Trophoblast cell (in vitro differentiated cells and primary cell): Measurements from ENCODE around the gene PSMB11.

Experiments
- DNase-seq, 2 donors: peaks; one replicate each; pipeline ENCODE4 v3.0.0-alpha.2; 2016
- H2AFZ ChIP-seq: 2 replicates; pipeline ENCODE4 v1.6.1; 2013; ENCODE audit warnings: low read length, moderate library complexity, mild to moderate bottlenecking; ENCODE audit not compliant: insufficient read depth, poor library complexity
- H2AK5ac ChIP-seq: 2 replicates; pipeline ENCODE4 v1.6.1; 2013; ENCODE audit warnings: mild to moderate bottlenecking, low read length
- H2BK120ac ChIP-seq: 2 replicates; pipeline ENCODE4 v1.6.1; 2013; ENCODE audit warnings: low read length, mild to moderate bottlenecking, moderate library complexity; ENCODE audit not compliant: insufficient read depth, poor library complexity
- H2BK12ac ChIP-seq: 2 replicates; pipeline ENCODE4 v1.6.1; 2013; ENCODE audit warnings: mild to moderate bottlenecking, low read length, moderate library complexity
- H2BK5ac ChIP-seq: 2 replicates; pipeline ENCODE4 v1.6.1; 2013; ENCODE audit warnings: low read length, low read depth, moderate library complexity, mild to moderate bottlenecking; ENCODE audit not compliant: poor library complexity
- H3K14ac ChIP-seq: 2 replicates; pipeline ENCODE4 v1.6.1; 2013; ENCODE audit warnings: mild to moderate bottlenecking, low read length
- H3K18ac ChIP-seq: 2 replicates; pipeline ENCODE4 v1.6.1; 2013; ENCODE audit warnings: mild to moderate bottlenecking, low read length
- H3K23ac ChIP-seq: 2 replicates; pipeline ENCODE4 v1.6.1; 2013; ENCODE audit warnings: low read length
- H3K27ac ChIP-seq: 2 replicates; pipeline ENCODE4 v1.5.1; 2013; ENCODE audit warnings: low read depth, mild to moderate bottlenecking, inconsistent platforms, low read length, moderate library complexity
- H3K27me3 ChIP-seq: 2 replicates; pipeline ENCODE4 v1.6.1; 2013; ENCODE audit warnings: inconsistent platforms, mild to moderate bottlenecking, low read length, moderate library complexity; ENCODE audit not compliant: insufficient read depth
- H3K36me3 ChIP-seq, 2 experiments: 1 replicate in 1 of 2; 2 replicates in 1 of 2; pipeline ENCODE4 v1.6.1; 2013; ENCODE audit warnings: low read length in 2 of 2, mild to moderate bottlenecking in 2 of 2, moderate library complexity in 1 of 2; ENCODE audit not compliant: insufficient read depth in 2 of 2, control insufficient read depth in 1 of 2
- H3K4ac ChIP-seq: 2 replicates; pipeline ENCODE4 v1.6.1; 2013; ENCODE audit warnings: low read depth, mild to moderate bottlenecking, low read length, moderate library complexity
- H3K4me1 ChIP-seq, 2 experiments: 1 replicate in 1 of 2; 2 replicates in 1 of 2; pipeline ENCODE4 v1.6.1; 2013; ENCODE audit warnings: low read length in 2 of 2, mild to moderate bottlenecking in 2 of 2, moderate library complexity in 1 of 2; ENCODE audit not compliant: insufficient read depth in 2 of 2, control insufficient read depth in 1 of 2
- H3K4me2 ChIP-seq: 2 replicates; pipeline ENCODE4 v1.6.1; 2013; ENCODE audit warnings: inconsistent platforms, mild to moderate bottlenecking, low read length, moderate library complexity
- H3K4me3 ChIP-seq: 2 replicates; pipeline ENCODE4 v1.5.1; 2013; ENCODE audit warnings: mild to moderate bottlenecking, low read depth, low read length, inconsistent platforms
- H3K79me1 ChIP-seq: one replicate; pipeline ENCODE4 v1.6.1; 2013; ENCODE audit warnings: low read length
- H3K79me2 ChIP-seq: 2 replicates; pipeline ENCODE4 v1.6.1; 2013; ENCODE audit warnings: low read length, mild to moderate bottlenecking; ENCODE audit not compliant: control insufficient read depth, insufficient read depth, poor library complexity
- H3K9ac ChIP-seq: 2 replicates; pipeline ENCODE4 v1.6.1; 2013; ENCODE audit warnings: mild to moderate bottlenecking, low read length
- H3K9me3 ChIP-seq: 2 replicates; pipeline ENCODE4 v1.6.1; 2013; ENCODE audit warnings: low read depth, mild to moderate bottlenecking, control low read depth, inconsistent platforms, low read length; ENCODE audit not compliant: insufficient read depth
- H4K12ac ChIP-seq: 2 replicates; pipeline ENCODE4 v1.6.1; 2013; ENCODE audit warnings: low read depth, mild to moderate bottlenecking, low read length, moderate library complexity
- H4K8ac ChIP-seq: 2 replicates; pipeline ENCODE4 v1.6.1; 2013; ENCODE audit warnings: low read depth, mild to moderate bottlenecking, low read length, moderate library complexity
- H4K91ac ChIP-seq: one replicate; pipeline ENCODE4 v1.6.1; 2013; ENCODE audit warnings: low read depth, mild to moderate bottlenecking, low read length, moderate library complexity
- WGBS: extraction: QIAGEN DNeasy Blood & Tissue Kit; methylation state at CpG from one replicate; pipeline ENCODE4 v1.1.7; 2013; ENCODE audit warnings: missing lambda C conversion rate; ENCODE audit not compliant: insufficient read length, insufficient coverage; ENCODE audit errors: extremely low coverage; 5-methylcytosine and 5-hydroxymethylcytosine counted together

Gene PSMB11

GRCh38 chr14:23055147-23055550 is 13.1 kb downstream of the PSMB11 start:
- Histone ChIP-seq H3K9me3 (peaks cover 3% of the 10 kb centered on the region), H2AK5ac (no peak overlapping the region), H3K79me2 (peaks cover 6% of the 10 kb centered on the region), H2BK120ac (no peak overlapping the region), H3K27me3 (no peaks in the 10 kb centered on the region), H3K18ac (no peak overlapping the region), H3K4me1 (peaks cover 5 to 11% of the 10 kb centered on the region in 2 experiments), H4K8ac (no peak overlapping the region), H4K91ac (no peak overlapping the region), H3K27ac (no peak overlapping the region), H3K36me3 (peaks cover 57 to 64% of the 10 kb centered on the region in 2 experiments), H4K12ac (no peak overlapping the region), H3K9ac (no peak overlapping the region), H2AFZ (no peak overlapping the region), H3K79me1 (peaks cover 12% of the 10 kb centered on the region), H3K4ac (no peak overlapping the region), H2BK12ac (no peak overlapping the region), H3K4me3 (no peak overlapping the region), H3K14ac (no peak overlapping the region), H3K4me2 (no peak overlapping the region), H2BK5ac (no peak overlapping the region), H3K23ac (no peak overlapping the region)
- WGBS: no CpG with 5 or more reads among the region's 12 CpGs
- DNase-seq: no peak

- Histone ChIP-seq H3K4me3 (no peak overlapping the region), H2BK12ac (no peak overlapping the region), H2BK5ac (no peak overlapping the region), H2AK5ac (no peak overlapping the region), H3K4me1 (peaks cover 5 to 11% of the 10 kb centered on the region in 2 experiments), H3K18ac (peak overlapping the region; percentile 19), H3K23ac (no peak overlapping the region), H2BK120ac (no peak overlapping the region), H4K8ac (no peak overlapping the region), H3K4ac (no peak overlapping the region), H4K12ac (no peak overlapping the region), H3K9ac (no peak overlapping the region), H3K79me2 (peaks cover 6% of the 10 kb centered on the region), H3K36me3 (peaks cover 56 to 63% of the 10 kb centered on the region in 2 experiments), H3K14ac (no peak overlapping the region), H3K27ac (peak overlapping the region; percentile 6), H3K9me3 (peaks cover 3% of the 10 kb centered on the region), H3K27me3 (no peaks in the 10 kb centered on the region), H3K79me1 (peaks cover 12% of the 10 kb centered on the region), H2AFZ (no peak overlapping the region), H3K4me2 (peak overlapping the region; percentile 67), H4K91ac (no peak overlapping the region)
- no CpG with 5 or more reads among the region's 6 CpGs for WGBS
- DNase-seq: no peak
These were observed 13.7 kb downstream of the PSMB11 start for GRCh38 chr14:23055621-23056144.

DNA sequence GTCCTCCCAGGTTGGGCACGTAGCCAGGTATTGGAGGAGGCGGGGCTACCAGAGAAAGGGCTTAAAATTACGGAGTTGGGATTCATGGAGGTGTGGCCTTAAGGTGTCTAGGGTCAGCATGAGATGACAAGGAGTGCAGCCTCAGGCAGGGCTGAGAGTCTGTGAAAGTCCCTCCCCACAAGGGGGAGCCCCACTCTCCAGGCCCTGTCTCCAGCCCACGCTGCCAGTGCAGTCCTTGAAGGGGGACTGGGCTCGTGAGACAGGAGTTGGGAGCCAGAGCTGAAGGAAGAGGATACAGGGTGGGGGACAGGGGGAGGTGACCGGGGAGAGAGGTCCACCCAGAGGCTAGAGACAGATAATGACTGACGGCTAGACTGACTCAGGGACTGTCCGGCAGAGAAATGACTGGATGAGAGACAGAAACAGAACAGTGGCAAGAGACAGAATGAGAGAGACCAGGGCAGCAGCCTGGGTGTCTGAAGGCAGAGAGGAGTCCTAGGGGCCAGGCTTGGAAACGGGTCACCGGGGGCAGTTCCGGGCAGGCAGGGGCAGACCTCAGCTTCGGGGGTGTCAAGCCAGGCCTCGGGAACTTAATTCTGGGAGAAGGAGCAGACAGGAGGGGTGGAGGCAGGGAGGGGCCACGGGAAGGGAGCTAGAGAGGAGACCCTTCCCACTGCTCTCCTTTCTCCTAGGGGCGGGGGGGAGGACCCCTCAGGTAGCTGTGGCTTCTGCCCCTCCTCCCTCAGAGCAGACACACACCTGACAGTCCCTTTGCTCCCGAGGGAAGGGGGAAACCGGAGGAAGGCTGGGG is 14.3 kb downstream of the PSMB11 start:
- WGBS: no CpG with 5 or more reads among the region's 17 CpGs
- no peak overlapping the region for H2BK5ac ChIP-seq
- peak overlapping the region; percentile 10 for H2BK12ac ChIP-seq
- H3K27ac ChIP-seq: peak overlapping the region; percentile 16
- H4K8ac ChIP-seq: no peak overlapping the region
- H3K14ac ChIP-seq: no peak overlapping the region
- H3K4me1 ChIP-seq: peaks cover 9 to 17% of the 10 kb centered on the region in 2 experiments
- H4K91ac ChIP-seq: no peak overlapping the region
- H3K4me3 ChIP-seq: peak overlapping the region; percentile 76
- no peak overlapping the region for H4K12ac ChIP-seq
- H3K79me2 ChIP-seq: peaks cover 6% of the 10 kb centered on the region
- no peak overlapping the region for H2AFZ ChIP-seq
- H3K36me3 ChIP-seq: peaks cover 63 to 66% of the 10 kb centered on the region in 2 experiments
- peak overlapping the region; percentile 16 for H3K18ac ChIP-seq
- no peak overlapping the region for H3K9ac ChIP-seq
- DNase-seq: peak; percentile 74 to 85
- H3K79me1 ChIP-seq: peaks cover 17% of the 10 kb centered on the region
- no peak overlapping the region for H2BK120ac ChIP-seq
- no peak overlapping the region for H2AK5ac ChIP-seq
- H3K4me2 ChIP-seq: peak overlapping the region; percentile 67
- no peak overlapping the region for H3K23ac ChIP-seq
- no peak overlapping the region for H3K4ac ChIP-seq
- H3K27me3 ChIP-seq: no peaks in the 10 kb centered on the region
- peaks cover 3% of the 10 kb centered on the region for H3K9me3 ChIP-seq

DNA sequence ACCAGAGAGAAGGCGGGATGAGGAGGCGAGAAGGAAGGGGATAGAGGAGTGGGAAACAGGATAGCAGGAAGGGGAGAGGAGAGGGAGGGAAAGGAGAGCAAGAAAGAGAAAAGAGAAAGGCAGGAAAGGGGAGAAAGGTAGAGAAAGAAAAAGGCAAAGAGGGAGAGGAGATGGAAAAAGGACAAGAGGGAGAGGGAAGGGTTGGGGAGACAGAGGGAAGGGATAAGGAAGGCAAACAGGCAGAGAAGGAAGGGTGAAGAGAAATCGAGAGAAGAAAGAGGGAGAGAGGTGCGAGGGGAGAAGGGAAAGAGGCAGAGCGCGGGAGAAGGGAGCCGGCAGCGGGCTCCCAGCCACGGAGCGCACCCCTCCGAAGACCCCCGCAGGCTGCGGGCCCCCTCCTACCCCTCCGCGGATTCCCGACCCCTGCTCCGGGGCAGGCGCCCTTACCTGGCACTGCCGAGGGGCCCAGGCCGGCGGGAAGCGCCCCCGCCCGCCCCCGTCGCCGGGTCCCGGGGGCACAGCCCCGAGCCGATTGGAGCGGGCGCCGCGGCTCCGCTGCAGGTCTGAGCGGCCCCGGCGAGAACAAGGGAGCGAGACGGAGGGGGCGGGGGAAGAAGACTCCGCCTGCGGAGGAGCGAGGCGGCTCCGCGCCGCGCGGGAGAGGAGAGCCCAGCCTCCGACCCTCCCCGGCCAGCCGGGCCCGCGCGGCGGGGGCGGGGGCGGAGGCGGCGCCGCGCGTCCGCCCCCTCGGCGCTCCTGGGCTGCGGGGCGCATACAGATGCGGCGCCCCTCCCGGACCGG is 15.1 kb downstream of the PSMB11 start, which contains the start of gene CDH24:
Gene CDH24, minus strand, starts transcription at position 565 of the 801 bp plus-strand sequence. CDS start 1,787 bp downstream, outside the sequence.
- Histone ChIP-seq H3K9ac (peak within 1 kb of the TSS; percentile 77), H2AK5ac (peak within 1 kb of the TSS; percentile 60), H3K9me3 (peaks cover 3% of the 10 kb centered on the region), H3K36me3 (peaks cover 59 to 62% of the 10 kb centered on the region in 2 experiments), H3K14ac (peak within 1 kb of the TSS; percentile 40), H2BK12ac (peak within 1 kb of the TSS; percentile 10), H3K4ac (peak within 1 kb of the TSS; percentile 76), H4K8ac (peak within 1 kb of the TSS; percentile 57), H3K79me2 (peaks cover 9% of the 10 kb centered on the region), H4K12ac (peak within 1 kb of the TSS; percentile 45), H3K4me3 (peak within 1 kb of the TSS; percentile 76), H3K27ac (peak within 1 kb of the TSS; percentile 89), H2BK120ac (peak within 1 kb of the TSS; percentile 88), H4K91ac (peak within 1 kb of the TSS; percentile 83), H2BK5ac (peak within 1 kb of the TSS; percentile 87), H3K4me1 (peaks cover 12 to 20% of the 10 kb centered on the region in 2 experiments), H3K18ac (peak within 1 kb of the TSS; percentile 70), H3K23ac (no peak within 1 kb of the TSS), H2AFZ (peak within 1 kb of the TSS; percentile 66), H3K27me3 (no peaks in the 10 kb centered on the region), H3K79me1 (peaks cover 19% of the 10 kb centered on the region), H3K4me2 (peak within 1 kb of the TSS; percentile 67)
- no CpG with 5 or more reads among the region's 73 CpGs for WGBS
- peak; percentile 54 to 82 for DNase-seq
